ENCODE results near the gene CXorf66.
"Not testable (repeated sequence)": the region's sequence is repeated elsewhere in the genome, so short reads cannot be mapped to it uniquely, and the experiment has no call there.

CXorf66 gene, protein sequence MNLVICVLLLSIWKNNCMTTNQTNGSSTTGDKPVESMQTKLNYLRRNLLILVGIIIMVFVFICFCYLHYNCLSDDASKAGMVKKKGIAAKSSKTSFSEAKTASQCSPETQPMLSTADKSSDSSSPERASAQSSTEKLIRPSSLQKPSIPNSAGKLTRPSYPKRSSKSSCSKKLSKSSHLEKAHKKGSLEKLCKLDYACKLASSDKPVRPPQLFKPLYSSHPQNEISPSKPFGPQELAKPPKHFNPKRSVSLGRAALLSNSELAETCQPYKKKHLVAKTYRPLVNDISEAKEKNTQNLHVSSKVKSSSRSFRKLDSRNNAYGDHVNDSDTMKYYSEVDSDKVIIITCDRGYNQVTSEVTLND

DNA sequence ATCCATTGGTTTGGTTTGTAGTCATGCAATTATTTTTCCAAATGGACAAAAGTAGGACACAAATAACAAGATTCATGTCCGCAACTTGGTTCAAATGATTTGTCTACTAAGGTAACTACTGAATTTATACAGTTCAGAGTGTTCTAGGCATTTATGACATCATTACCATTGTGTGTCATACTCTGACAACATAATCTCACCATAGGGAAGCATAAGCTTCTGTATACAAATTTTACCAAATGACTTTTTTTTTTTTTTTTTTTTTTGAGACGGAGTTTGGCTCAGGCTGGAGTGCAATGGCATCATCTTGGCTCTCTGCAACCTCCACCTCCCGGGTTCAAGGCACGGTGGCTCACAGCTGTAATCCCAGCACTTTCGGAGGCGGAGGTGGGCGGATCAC, at the start of gene CXorf66:
TSS of gene CXorf66 (minus strand) at position 101 of the 400 bp plus-strand sequence. CDS start at position 76, 25 bp downstream.
- DNase-seq: no peak

DNA sequence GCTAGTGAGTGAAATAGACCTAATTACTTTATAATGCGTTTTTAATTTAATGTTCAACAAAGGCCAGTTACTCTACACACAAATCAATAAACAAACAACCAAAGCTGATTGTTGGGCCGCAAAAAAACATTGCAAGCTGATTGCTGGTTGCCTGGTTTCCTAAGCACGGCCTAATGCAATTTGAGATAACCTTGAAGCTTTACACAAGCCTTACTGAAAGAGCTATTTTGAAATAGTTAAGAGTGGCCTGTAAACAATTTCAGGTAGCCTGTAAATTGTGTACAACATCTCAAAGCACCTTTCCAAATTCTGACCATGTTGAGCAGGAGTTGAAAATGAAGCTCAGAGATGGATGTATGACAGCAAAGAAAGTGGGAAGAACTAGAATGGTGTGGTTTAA, 17.5 kb upstream of the CXorf66 start:
- no peak for DNase-seq

DNA sequence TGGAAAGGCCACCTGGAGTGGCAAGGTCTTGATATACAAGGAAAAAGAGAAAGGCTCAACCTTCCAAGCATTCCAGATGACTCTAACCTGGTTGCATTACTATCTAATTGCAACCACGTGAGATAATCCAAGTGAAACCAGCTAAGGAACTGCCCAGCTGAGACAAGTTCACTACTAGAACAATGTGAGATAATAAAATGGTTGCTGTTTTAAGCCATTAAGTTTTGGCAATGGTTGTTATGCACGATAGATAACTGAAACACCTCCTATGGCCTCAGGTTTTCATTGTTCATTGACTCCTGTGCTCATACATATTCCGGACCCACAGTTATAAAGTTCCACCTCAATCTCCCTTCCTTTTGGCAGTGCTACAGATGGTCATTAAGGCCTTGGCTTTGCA, 9.2 kb upstream of the CXorf66 start:
- DNase-seq: no peak

DNA sequence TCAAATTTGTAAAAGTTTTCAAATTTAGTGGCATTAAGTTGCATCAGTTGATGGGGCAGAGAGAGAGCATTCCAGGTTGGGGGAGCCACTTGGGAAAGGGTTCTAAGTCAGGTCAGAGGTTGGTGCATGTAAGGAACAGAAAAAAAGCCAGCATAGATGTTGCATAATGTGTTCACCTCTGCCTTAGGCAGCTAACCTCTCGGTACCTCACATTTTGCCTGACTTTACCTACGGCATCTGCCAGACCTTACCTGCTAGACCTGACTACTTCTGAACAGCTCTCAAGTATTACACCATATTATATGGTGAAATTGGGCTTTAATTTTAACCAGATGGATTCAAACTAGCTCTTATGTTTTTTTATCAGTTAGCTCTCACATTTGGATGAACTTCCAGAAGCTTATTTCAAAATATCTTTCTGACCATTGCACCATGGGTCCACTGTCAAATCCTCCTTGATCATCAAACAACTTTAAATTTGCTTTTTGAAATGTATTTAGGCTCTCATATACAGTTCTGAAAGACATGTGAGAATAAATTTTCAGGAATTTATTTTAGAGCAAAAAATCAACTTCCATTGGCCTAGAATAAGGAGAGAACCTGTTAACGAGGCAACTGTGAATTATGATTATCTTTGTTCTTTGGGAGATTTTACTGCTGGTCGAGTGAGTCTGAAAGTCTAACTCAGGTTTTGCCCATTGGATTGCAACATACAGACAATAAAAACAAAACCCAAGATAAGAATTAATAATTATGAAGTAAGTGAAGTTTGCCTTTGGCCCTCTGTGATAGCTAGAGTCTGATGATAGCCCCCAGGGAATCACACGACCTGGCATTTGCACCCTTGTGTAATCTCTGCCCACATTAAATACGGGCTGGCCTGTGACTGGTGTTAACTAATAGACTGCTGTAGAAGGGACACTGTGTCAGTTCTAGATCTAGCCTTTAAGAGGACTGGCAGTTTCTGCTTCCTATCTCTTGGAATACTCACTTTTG, 7.6 kb upstream of the CXorf66 start:
- DNase-seq: no peak

DNA sequence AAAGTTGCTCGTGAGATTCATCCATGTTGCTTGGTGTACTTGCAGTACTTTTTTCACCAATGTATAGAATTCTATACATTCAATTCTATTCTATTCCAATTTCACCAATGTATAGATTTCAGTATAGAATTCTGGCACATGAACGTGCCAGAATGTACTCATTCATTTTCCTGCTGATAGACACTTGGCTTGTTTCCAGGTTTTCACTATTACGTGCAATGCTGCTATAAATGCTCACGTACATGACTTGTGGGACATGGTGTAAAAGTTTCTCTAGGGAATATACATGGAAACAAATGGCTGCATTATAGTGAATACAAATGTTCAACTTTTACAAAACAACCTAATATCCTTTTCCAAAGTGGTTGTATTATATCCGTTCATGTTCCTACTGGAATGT, 6.8 kb upstream of the CXorf66 start:
- no peak for DNase-seq

DNA sequence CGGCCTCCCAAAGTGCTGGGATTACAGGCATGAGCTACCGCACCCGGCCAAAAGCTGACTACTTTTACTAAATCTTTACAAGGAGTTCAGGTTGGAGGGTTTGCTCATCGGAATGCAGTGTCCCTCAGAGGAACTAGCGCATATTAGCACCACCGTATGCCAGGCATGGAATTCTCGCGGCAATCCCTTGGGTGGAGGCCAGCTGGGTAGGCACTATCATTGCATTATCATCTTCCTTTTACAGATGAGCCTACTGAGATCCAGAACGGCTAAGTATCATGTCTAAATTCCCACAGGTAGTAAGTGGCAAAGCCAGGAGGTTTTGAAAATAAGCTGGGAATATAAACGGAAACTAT, 6.1 kb upstream of the CXorf66 start:
- no peak for DNase-seq

DNA sequence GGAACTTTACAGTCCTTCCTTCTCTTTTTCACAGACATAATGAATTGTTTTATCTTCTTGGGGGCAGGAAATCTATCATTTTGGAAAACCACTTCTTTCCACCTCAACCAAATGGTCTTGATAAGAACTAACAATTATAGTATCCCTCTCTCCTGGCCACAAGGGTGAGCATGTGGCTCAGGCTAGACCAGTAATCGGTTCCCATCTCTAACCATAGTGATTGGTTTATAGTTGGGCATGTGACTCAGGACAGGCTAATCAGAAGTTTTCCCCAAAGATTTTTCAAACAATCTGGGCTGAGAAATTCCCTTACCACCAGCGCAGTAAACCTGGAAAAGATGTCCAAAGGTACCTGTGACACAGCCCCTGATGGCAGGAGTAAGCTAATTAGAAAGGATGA, 4.0 kb upstream of the CXorf66 start:
- no peak for DNase-seq

DNA sequence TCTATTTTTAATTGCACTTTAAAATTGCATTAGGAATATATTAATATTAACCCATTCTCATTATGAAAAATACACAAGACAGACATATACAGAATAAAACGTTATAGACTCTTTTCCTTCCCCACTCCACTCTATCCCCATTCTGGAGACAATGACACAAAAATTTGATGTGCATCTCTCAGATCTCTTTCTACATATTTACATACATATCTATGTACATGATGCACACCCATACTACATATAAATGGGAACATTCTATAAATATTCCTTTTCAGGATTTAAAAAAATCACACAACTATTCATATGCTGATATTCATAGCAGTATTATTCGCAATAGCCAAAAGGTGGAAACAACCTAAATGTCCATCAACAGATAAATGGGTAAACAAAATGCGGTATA, 2.4 kb upstream of the CXorf66 start:
- DNase-seq: no peak

DNA sequence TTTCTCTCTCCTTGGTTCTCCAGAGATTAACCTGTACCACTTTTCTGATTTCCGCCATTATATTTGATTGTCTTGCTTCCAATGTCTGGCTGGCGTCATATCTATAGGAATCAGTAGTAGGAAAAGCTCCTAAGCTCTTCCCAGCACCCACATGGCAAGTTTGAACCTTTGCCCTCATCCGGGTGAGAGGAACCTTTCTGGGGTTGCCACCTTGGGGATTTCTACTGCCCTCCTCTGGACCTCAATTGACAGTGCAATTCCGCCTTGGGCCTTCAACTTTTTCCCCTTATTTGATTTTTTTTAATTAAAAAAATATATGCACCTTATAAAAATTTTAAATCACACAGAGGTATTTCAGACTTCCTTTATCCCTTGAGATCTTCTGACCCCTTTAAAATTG, 2.0 kb upstream of the CXorf66 start:
- DNase-seq: no peak

DNA sequence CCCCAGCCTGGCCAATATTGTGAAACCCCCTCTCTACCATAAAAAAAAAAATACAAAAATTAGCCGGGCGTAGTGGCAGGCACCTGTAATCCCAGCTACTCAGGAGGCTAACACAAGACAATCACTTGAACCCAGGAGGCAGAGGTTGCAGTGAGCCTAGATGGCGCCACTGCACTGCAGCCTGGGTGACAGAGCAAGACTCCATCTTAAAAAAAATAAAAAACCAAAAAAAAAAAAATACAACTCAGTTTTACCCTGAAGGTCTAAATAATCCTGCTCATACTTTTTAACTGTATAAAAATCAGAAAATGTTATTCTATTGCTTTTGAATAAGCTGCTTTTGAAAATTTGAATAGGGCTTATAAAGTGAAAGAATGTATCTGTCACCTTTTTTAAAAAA, 838 bp upstream of the CXorf66 start:
- not testable (repeated sequence) for DNase-seq

DNA sequence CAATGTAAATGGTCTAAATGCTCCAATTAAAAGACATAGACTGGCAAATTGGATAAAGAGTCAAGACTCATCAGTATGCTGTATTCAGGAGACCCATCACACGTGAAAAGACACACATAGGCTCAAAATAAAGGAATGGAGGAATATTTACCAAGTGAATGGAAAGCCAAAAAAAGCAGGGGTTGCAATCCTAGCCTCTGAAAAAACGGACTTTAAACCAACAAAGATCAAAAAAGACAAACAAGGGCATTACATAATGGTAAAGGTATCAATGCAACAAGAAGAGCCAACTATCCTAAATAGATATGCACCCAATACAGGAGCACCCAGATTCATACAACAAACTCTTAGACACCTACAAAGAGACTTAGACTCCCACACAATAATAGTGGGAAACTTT, 4.2 kb downstream of the CXorf66 start:
- not testable (repeated sequence) for DNase-seq

DNA sequence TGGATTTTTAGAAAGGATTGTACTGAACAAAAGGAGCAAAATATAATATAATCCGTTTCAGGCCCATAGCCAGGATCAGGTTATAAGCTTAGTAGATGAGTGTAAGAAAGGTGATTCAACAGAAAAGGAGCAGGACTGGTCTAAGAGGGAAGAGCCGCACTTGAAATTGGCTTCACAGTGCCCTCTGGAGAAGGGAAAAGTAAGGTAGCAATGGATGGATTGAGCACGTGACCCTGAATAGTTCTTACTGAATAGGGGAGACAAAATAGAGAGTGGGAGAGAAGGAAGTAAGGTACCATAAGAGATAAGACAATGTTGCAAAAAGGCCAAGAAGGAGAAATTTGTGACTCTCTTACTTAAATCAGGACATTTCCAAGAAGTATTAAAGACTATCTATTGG, 15.6 kb downstream of the CXorf66 start:
- DNase-seq: no peak

DNA sequence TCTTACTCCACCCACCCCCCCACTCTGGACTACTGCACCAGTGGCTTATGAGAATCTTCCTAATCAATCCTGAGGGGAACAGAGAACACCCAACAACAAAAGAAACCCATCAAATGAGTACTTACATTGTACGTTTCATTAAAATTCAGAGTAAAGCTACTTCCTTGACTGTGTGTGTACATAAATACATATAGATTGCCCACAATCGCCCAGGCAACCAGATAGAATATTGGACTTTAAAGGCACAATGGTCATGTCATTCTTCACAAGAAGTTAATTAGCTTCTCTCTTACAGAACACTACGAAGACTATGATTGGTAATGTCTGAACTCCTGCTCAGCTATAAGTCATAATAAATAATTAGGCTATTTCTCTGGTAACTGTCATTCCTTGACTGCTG, 20.2 kb downstream of the CXorf66 start:
- no peak for DNase-seq

DNA sequence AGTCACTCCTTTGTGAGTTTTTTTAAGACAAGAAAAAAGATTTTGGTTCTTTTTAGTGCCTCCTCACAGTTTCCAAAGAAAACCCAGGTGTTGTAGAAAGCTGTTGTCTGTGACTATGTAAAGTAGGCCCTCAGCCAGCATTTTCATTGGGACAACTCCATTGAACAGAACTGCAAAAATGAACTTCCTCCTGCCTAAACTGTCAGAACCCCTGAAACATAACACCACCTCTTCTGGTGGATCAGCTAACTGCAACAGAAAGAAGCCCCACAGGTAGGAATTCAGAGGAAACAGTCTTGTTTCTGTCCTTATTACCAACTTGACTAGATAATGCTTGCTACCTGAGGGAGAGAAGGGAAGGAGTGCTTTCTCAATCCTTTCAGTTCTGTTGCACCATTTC, 29.1 kb downstream of the CXorf66 start:
- DNase-seq: no peak

DNA sequence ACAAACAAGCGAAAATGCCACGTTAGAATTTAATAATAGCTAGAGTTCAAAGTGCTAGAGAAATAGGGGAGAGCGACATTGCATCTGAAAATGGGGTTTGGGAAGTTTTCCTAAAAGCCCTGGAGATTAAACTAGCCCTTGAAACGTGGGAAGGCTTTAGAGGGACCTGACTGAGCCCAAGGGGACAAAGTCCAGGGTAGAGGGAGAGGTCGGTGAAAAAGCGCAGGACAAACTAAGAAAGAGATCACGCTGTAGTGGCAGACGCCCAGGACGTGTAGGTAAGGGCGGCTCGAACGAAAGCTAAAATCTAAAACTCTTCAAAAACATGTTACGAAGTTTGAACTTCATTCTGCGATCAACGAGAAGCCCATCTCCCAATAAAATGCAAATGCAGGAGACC, 31.4 kb downstream of the CXorf66 start:
- no peak for DNase-seq

DNA sequence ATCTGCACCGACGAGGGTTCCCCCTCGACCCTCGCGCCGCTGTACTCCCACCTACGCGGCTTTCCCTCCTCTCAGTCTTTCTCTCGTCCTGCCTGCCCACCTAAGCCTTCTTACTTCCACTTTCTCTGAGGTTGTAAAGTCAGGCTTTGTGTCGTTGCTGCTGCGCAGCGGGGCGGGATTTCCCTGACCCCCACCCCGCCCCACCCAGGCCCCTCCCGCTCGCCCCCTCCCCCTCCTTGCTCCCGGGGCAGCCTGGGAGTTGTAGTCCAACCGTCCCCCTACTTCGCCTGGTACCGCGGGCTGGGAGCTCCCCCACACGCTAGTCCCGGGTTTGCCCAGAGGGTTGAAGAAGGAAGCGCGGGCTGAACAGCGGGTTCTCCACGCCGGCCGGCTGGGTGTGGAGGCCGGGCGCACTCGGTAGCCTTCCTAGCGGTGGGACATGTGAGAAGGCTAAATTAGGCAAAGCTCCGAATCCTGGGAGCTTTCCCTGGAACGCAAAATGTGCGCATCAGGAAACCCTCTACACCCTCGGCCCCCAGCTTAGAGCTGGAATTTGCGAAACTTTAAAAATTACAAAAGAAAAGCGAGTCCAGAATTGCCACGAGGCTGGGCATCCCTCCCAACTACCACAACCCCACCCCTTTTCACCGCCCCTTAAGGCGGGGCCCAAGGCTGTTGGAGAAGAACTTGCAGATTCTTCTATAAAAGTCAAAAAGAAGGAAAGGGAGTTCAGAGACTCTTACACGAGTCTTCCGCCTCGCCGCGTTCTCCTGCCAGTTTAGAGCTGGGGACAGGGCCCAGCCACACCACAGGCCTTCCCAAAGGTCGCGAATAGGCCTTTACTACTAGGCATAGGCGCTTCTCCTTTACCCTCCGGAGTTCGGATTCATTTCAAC, 32.2 kb downstream of the CXorf66 start, which contains the start of gene ATP11C:
TSS of gene ATP11C (minus strand) at position 153 of the 896 bp plus-strand sequence. CDS start 1,011 bp downstream, outside the sequence.
- peak; percentile 59 for DNase-seq

DNA sequence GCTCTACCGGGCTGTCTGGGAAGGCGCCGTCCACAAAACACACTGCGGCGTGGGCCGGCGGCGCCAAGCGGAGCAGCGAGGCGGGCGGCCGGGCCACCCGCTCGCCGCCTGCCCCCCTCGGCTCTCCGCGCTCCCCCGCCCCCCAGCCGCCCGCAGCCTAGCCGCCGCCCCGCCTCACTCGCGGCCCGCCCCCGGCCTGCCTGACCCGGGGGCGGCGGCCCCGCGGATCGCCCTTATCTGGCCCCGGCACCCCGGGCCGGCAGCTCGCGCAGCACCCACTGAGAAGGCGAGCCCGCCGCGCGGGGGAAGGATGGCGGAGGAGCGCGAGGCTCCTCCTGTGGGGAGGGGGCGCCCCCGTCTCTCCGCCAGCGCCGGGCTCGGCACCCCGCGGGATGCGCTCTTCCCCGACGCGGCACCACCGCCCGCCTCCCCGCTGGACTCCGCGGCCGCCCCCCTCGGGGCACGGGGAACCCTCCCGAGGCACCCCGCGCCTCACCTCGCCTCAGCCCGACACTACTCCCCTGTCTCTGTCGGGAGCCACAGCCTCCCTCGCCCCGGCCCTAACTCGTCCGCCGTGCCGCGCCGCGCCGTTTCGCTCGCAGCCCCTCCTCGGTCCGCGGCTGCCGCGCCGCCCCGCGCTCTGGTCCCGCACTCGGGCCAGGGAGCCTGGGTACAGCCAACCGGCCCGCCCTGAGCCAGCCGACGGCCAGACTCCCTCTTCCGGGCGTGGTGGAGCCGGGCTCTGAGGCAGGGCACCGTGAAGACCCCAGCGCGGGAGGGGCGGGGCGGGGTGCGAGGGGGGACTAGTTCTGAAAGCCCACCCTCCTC, 33.0 kb downstream of the CXorf66 start:
- peak; percentile 56 for DNase-seq

DNA sequence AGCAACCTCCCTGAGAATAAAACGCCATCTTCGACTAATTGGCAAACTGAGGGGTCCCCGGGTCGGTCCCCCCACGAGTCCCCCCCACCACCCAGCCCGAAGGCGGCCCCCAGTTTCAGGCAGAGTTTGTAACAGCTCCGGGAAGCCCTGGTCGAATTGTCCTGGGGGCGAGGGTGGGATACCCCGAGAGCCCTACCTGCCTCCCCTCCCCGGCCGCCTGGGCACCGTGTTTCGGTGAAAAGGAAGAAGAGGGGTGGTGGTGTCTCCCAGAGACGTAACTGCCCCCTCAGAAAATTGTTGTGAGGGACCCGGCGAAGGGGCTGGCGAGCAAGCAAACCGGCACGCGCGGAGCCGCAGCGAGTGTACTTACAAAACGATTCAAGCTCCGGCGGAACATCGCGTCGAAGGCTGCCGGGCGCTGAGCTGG, 33.7 kb downstream of the CXorf66 start:
- DNase-seq: no peak

DNA sequence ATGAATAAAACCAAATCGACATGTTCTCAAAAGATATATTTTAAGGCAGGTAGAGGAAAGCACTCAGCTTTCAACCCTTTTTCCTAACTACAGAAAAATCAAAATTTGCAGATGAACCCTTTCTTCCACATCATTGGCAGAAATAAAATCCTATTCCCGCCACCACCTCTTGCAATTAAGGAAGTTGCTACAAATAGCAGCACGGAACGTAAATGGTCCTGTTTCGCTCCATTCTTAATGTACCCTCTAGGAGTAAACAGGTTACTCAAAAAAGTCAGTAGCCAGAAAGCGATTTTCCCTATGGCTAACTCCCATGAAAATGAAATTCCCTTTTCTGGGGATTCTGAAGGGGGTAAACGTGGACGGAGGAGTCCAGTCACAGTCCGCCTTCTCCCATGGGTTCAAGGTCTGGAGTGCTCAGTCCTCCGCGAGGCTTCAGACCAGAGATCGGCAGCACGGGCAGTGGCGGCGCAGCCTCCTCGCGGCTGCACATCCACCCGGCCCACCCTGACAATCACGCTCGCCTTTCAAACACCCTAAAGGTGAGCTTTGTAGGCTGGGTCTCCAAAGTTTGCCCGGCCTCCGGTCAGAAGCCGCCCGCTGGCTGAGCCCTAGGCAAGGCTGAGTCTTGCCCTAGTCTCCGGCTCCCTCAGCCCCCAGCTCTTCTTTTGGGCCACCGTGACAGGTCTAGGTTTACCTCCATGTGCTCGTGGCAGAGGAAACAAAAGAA, 34.2 kb downstream of the CXorf66 start:
- DNase-seq: no peak

DNA sequence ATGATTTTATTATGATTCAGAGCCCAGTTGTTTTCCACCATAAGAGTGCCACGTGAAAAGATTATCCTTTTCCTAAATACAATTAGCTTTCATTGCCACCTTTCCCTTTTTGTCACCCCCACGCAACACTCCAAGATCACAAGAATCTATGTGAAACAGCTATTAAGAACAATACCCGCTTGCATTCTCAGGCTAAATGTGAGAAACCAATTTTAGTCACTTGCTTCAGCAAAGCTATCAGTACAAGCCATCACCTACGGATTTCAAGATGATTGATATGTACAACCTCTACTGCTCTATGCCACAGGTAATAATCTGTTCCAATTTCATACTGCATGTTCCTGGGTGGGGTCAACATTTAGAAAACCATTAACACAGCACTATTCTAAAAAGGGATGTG, 34.9 kb downstream of the CXorf66 start:
- DNase-seq: no peak

DNA sequence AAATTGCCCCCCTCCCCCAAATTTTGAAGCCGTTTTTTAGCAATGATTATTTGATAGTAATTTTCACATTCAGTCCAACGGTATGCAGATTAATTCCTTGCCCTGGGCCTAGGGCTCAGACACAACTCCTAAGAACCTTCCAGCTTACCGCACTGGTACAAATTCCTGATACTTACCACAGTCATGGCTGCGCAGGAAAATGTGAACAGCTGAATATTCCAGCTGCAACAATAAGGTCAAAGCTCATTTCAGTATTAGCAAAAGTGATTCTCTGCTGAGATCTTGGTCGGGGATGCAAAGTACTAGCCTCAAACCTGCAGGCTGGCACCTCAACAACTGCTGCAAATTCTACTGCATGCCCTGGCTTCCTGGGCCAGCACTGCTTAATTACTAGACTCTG, 35.4 kb downstream of the CXorf66 start:
- DNase-seq: no peak
